ENCODE measurements around the gene ATG3.

- TF ChIP-seq CTCF (conservative IDR thresholded peaks at IDR 0.05; ENCODE audit: low read length) (no peak), EZH2phosphoT487 (IDR thresholded peaks at IDR 0.05; ENCODE audit: borderline replicate concordance) (no peak)
Measured at GRCh38 chr3:112508261-112508660, 53.5 kb downstream of the ATG3 start.

All from Loucy (cell line).